Measurements from ENCODE around the gene NOX5.

DNA sequence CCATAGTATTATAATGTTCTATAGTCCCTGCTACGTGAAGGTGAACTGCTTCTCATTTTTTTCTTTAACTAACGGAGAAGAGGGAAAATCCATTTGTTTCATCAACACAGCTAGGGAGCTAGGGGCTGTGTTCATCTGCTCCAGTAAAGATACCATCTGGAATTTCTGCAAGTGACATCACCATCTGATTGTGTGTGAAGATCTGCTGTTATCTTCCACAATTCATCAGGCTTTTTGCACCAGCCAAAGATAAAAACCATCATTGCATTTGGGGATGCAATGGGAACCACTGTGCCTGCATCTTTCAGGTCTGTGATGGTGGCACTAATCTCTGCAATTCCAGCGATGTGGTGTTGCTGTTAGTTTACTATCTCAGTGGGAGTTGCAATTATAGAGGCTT, 35.5 kb upstream of the NOX5 start:
- TF ChIP-seq, protein P1, sequence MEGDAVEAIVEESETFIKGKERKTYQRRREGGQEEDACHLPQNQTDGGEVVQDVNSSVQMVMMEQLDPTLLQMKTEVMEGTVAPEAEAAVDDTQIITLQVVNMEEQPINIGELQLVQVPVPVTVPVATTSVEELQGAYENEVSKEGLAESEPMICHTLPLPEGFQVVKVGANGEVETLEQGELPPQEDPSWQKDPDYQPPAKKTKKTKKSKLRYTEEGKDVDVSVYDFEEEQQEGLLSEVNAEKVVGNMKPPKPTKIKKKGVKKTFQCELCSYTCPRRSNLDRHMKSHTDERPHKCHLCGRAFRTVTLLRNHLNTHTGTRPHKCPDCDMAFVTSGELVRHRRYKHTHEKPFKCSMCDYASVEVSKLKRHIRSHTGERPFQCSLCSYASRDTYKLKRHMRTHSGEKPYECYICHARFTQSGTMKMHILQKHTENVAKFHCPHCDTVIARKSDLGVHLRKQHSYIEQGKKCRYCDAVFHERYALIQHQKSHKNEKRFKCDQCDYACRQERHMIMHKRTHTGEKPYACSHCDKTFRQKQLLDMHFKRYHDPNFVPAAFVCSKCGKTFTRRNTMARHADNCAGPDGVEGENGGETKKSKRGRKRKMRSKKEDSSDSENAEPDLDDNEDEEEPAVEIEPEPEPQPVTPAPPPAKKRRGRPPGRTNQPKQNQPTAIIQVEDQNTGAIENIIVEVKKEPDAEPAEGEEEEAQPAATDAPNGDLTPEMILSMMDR (IDR thresholded peaks at IDR 0.05): no peak
- no peak for TF ChIP-seq POLR2A (IDR thresholded peaks at IDR 0.05)
